Peyer's patch (tissue), 4 donors: Measurements from ENCODE around the gene LYRM9. TPM values are rescaled to one million over a fixed set of nuclear protein-coding genes. Genes with fewer than 3 reads are reported as not detected.

Experiments
- DNase-seq, 3 donors: peaks; one replicate each; pipeline ENCODE4 v3.0.0-alpha.2; 2017 to 2019
- H3K27ac ChIP-seq, 4 donors: fragments of 200-600 bp; sonication (generic); one replicate each; pipeline ENCODE4 v1.5.1; 2016 to 2019
- H3K27me3 ChIP-seq, 2 donors: fragments of 200-600 bp; sonication (generic); one replicate each; pipeline ENCODE4 v1.5.1; 2019
- H3K36me3 ChIP-seq, 3 donors: fragments of 200-600 bp; sonication (generic); one replicate each; pipeline ENCODE4 v1.5.1; 2016 to 2019
- H3K4me1 ChIP-seq, 4 donors: fragments of 200-600 bp; sonication (generic); one replicate each; pipeline ENCODE4 v1.5.1; 2016 to 2019
- H3K4me3 ChIP-seq, 4 donors: fragments of 200-600 bp; sonication (generic); 1 replicate in 3 of 4; 2 replicates in 1 of 4; pipeline ENCODE4 v1.5.1; 2016 to 2019; ENCODE audit warnings: mild to moderate bottlenecking in 1 of 4
- H3K9me3 ChIP-seq, 4 donors: fragments of 200-600 bp; sonication (generic); one replicate each; pipeline ENCODE4 v1.5.1; 2016 to 2019; ENCODE audit warnings: mild to moderate bottlenecking in 1 of 4
- CTCF ChIP-seq, 6 experiments: fragments of 450-650 bp in 4 of 6; fragments of 200-600 bp in 2 of 6; sonication (generic) in 1 of 6; IDR thresholded peaks; one replicate each; pipeline ENCODE4 v1.5.1; 2017 to 2019; ENCODE audit warnings: antibody characterized with exemption in 6 of 6, mild to moderate bottlenecking in 3 of 6, moderate library complexity in 1 of 6
- POLR2A ChIP-seq, 2 donors: fragments of 450-650 bp; IDR thresholded peaks; one replicate each; pipeline ENCODE4 v1.5.1; 2017; ENCODE audit warnings: antibody characterized with exemption in 2 of 2, mild to moderate bottlenecking in 2 of 2, moderate library complexity in 2 of 2
- total RNA-seq, 4 donors: library from RNA; depleted of rRNA; stranded (reverse); fragments of >200 nt; gene quantifications; one replicate each; pipeline ENCODE4 v1.1.0, GENCODE V29; 2016

The LYRM9 gene
- total RNA-seq, 4 donors from 2014 or later: 11.6 to 17.0 (median 15.6) TPM

- Histone ChIP-seq H3K4me3 (no peak overlapping the region), H3K9me3 (no peaks in the 10 kb centered on the region)
- TF ChIP-seq CTCF (IDR thresholded peaks at IDR 0.05): no peak
- no peak for TF ChIP-seq POLR2A (IDR thresholded peaks at IDR 0.05)
Measured at GRCh38 chr17:27858621-27859305, 34.4 kb downstream of the LYRM9 start.

GRCh38 chr17:27856676-27857432 is 36.3 kb downstream of the LYRM9 start:
- Histone ChIP-seq H3K4me3 (no peak overlapping the region), H3K4me1 (peaks cover 0 to 3% (median 0%) of the 10 kb centered on the region in 4 donors), H3K27me3 (no peaks in the 10 kb centered on the region), H3K36me3 (no peaks in the 10 kb centered on the region), H3K9me3 (no peaks in the 10 kb centered on the region), H3K27ac (no peak overlapping the region)
- TF ChIP-seq CTCF (IDR thresholded peaks at IDR 0.05) (no peak), POLR2A (IDR thresholded peaks at IDR 0.05) (no peak)
- DNase-seq: no peak

More at GRCh38 chr17:27858621-27859305, 34.4 kb downstream of the LYRM9 start:
- H3K27ac ChIP-seq: no peak overlapping the region
- H3K27me3 ChIP-seq: no peaks in the 10 kb centered on the region
- H3K4me1 ChIP-seq: peaks cover 0 to 5% (median 1%) of the 10 kb centered on the region in 4 donors
- no peak for DNase-seq
- H3K36me3 ChIP-seq: no peaks in the 10 kb centered on the region

- DNase-seq: no peak
- Histone ChIP-seq H3K36me3 (no peaks in the 10 kb centered on the region), H3K4me3 (no peak overlapping the region), H3K4me1 (no peaks in the 10 kb centered on the region), H3K9me3 (no peaks in the 10 kb centered on the region), H3K27me3 (no peaks in the 10 kb centered on the region), H3K27ac (no peak overlapping the region)
- TF ChIP-seq POLR2A (IDR thresholded peaks at IDR 0.05): no peak
- no peak for TF ChIP-seq CTCF (IDR thresholded peaks at IDR 0.05)
Measured at GRCh38 chr17:27855454-27855853, 37.7 kb downstream of the LYRM9 start.

GRCh38 chr17:27854163-27854562 is 39.0 kb downstream of the LYRM9 start:
- Histone ChIP-seq H3K4me1 (no peaks in the 10 kb centered on the region), H3K27me3 (no peaks in the 10 kb centered on the region), H3K36me3 (no peaks in the 10 kb centered on the region), H3K27ac (no peak overlapping the region), H3K4me3 (no peak overlapping the region), H3K9me3 (no peaks in the 10 kb centered on the region)
- TF ChIP-seq POLR2A (IDR thresholded peaks at IDR 0.05): no peak
- TF ChIP-seq CTCF (IDR thresholded peaks at IDR 0.05): no peak
- no peak for DNase-seq

GRCh38 chr17:27853091-27853490 is 40.1 kb downstream of the LYRM9 start:
- Histone ChIP-seq H3K4me1 (no peaks in the 10 kb centered on the region), H3K27me3 (no peaks in the 10 kb centered on the region), H3K4me3 (no peak overlapping the region), H3K27ac (no peak overlapping the region), H3K36me3 (no peaks in the 10 kb centered on the region), H3K9me3 (no peaks in the 10 kb centered on the region)
- TF ChIP-seq CTCF (IDR thresholded peaks at IDR 0.05) (no peak), POLR2A (IDR thresholded peaks at IDR 0.05) (no peak)
- DNase-seq: no peak
